ENCODE data around the gene MUC3A. TPM values are rescaled to one million over a fixed set of nuclear protein-coding genes. Genes with fewer than 3 reads are reported as not detected.

Gene MUC3A
- total RNA-seq, 6 donors from 2014 or later: 0.30 to 3.1 (median 0.94) TPM

DNA sequence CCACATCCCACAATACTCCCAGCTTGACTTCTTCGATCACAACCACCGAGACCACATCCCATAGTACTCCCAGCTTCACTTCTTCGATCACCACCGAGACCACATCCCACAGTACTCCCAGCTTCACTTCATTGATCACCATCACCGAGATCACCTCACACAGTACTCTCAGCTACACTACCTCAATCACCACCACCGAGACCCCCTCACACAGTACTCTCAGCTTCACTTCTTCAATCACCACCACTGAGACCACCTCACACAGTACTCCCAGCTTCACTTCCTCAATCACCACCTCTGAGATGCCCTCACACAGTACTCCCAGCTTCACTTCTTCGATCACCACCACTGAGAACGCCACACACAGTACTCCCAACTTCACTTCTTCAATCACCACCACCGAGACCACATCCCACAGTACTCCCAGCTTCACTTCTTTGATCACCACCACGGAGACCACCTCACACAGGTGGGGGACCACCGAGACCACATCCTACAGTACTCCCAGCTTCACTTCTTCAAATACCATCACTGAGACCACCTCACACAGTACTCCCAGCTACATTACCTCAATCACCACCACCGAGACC, 8.6 kb downstream of the MUC3A start:
- 61% methylated on average over 12 of the region's 12 CpGs for WGBS, 2 donors
- Histone ChIP-seq H3K27ac (no peak overlapping the region), H3K36me3 (no peaks in the 10 kb centered on the region), H3K4me1 (no peaks in the 10 kb centered on the region), H3K9me3 (no peaks in the 10 kb centered on the region), H3K27me3 (no peaks in the 10 kb centered on the region), H3K4me3 (no peak overlapping the region)
- ATAC-seq (ENCODE audit: low FRiP score in 2 of 2): peak in 1 of 2 donors; percentile 16
- TF ChIP-seq POLR2AphosphoS5 (IDR thresholded peaks at IDR 0.05) (no peak), EP300 (IDR thresholded peaks at IDR 0.05) (no peak), POLR2A (IDR thresholded peaks at IDR 0.05) (no peak), CTCF (IDR thresholded peaks at IDR 0.05) (no peak)
- DNase-seq: no peak

DNA sequence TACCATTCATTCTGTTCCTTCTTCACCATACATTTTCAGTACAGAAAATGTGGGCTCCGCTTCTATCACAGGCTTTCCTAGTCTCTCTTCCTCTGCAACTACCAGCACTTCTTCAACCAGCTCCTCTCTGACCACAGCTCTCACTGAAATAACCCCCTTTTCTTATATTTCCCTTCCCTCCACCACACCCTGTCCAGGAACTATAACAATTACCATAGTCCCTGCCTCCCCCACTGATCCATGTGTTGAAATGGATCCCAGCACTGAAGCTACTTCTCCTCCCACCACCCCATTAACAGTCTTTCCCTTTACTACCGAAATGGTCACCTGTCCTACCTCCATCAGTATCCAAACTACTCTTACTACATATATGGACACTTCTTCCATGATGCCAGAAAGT, 10.6 kb downstream of the MUC3A start:
- TF ChIP-seq CTCF (IDR thresholded peaks at IDR 0.05): no peak
- no peak for TF ChIP-seq EP300 (IDR thresholded peaks at IDR 0.05)
- TF ChIP-seq POLR2AphosphoS5 (IDR thresholded peaks at IDR 0.05): no peak
- TF ChIP-seq POLR2A (IDR thresholded peaks at IDR 0.05): no peak
- DNase-seq (no peak), ATAC-seq (ENCODE audit: low FRiP score in 2 of 2) (no peak)
- Histone ChIP-seq H3K4me1 (no peaks in the 10 kb centered on the region), H3K27ac (no peak overlapping the region), H3K36me3 (no peaks in the 10 kb centered on the region), H3K9me3 (no peaks in the 10 kb centered on the region), H3K27me3 (peaks cover 0 to 7% (median 5%) of the 10 kb centered on the region in 4 donors), H3K4me3 (no peak overlapping the region)
- 67 to 70% methylated on average over 2 of the region's 2 CpGs for WGBS, 2 donors

GRCh38 chr7:100962537-100962936, 13.2 kb downstream of the MUC3A start:
- DNase-seq (no peak), ATAC-seq (ENCODE audit: low FRiP score in 2 of 2) (no peak)
- Histone ChIP-seq H3K36me3 (no peaks in the 10 kb centered on the region), H3K27ac (no peak overlapping the region), H3K4me1 (peaks cover 13 to 18% (median 17%) of the 10 kb centered on the region in 4 donors), H3K4me3 (no peak overlapping the region), H3K27me3 (peaks cover 0 to 34% (median 29%) of the 10 kb centered on the region in 4 donors), H3K9me3 (no peaks in the 10 kb centered on the region)
- 84 to 93% methylated on average over 3 of the region's 3 CpGs for WGBS, 2 donors
- no peak for TF ChIP-seq CTCF (IDR thresholded peaks at IDR 0.05)
- no peak for TF ChIP-seq EP300 (IDR thresholded peaks at IDR 0.05)
- no peak for TF ChIP-seq POLR2AphosphoS5 (IDR thresholded peaks at IDR 0.05)
- TF ChIP-seq POLR2A (IDR thresholded peaks at IDR 0.05): no peak

DNA sequence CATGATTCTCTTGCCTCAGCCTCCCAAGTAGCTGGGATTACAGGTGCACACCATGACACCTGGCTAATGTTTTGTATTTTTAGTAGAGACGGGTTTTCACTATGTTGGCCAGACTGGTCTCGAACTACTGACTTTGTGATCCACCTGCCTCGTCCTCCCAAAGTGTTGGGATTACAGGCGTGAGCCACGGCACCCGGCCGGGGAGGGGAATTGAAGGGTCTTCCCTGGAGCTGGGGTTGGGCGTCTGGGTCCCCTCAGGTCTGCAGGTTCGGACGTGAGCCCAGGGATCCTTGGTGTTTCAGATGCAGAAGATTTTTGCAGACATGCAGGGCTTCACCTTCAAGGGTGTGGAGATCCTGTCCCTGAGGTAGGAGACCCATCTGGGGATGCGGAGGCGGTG, 14.1 kb downstream of the MUC3A start:
- Histone ChIP-seq H3K36me3 (no peaks in the 10 kb centered on the region), H3K4me3 (no peak overlapping the region), H3K4me1 (peaks cover 13 to 18% (median 17%) of the 10 kb centered on the region in 4 donors), H3K9me3 (no peaks in the 10 kb centered on the region), H3K27ac (no peak overlapping the region), H3K27me3 (peaks cover 0 to 35% (median 30%) of the 10 kb centered on the region in 4 donors)
- ATAC-seq (ENCODE audit: low FRiP score in 2 of 2): no peak
- TF ChIP-seq EP300 (IDR thresholded peaks at IDR 0.05): no peak
- TF ChIP-seq CTCF (IDR thresholded peaks at IDR 0.05): no peak
- TF ChIP-seq POLR2AphosphoS5 (IDR thresholded peaks at IDR 0.05): no peak
- no peak for TF ChIP-seq POLR2A (IDR thresholded peaks at IDR 0.05)
- peak in 1 of 2 donors; percentile 71 for DNase-seq
- WGBS, 2 donors: 70 to 76% methylated on average over 12 of the region's 12 CpGs

- H3K9me3 ChIP-seq: no peaks in the 10 kb centered on the region
- no peak overlapping the region for H3K27ac ChIP-seq
- 75 to 78% methylated on average over 8 of the region's 8 CpGs for WGBS, 2 donors
- DNase-seq (no peak), ATAC-seq (ENCODE audit: low FRiP score in 2 of 2) (no peak)
- peaks cover 13 to 18% (median 17%) of the 10 kb centered on the region in 4 donors for H3K4me1 ChIP-seq
- no peak for TF ChIP-seq EP300 (IDR thresholded peaks at IDR 0.05)
- no peak for TF ChIP-seq POLR2AphosphoS5 (IDR thresholded peaks at IDR 0.05)
- no peak for TF ChIP-seq CTCF (IDR thresholded peaks at IDR 0.05)
- no peak for TF ChIP-seq POLR2A (IDR thresholded peaks at IDR 0.05)
- peaks cover 0 to 35% (median 30%) of the 10 kb centered on the region in 4 donors for H3K27me3 ChIP-seq
- no peak overlapping the region for H3K4me3 ChIP-seq
- no peaks in the 10 kb centered on the region for H3K36me3 ChIP-seq
These were observed 14.5 kb downstream of the MUC3A start for GRCh38 chr7:100963874-100964273.

Data from upper lobe of left lung (tissue), 6 donors.